SK-N-SH (cell line): ENCODE data around the gene CD6.

ENCODE experiments used
- EZH2phosphoT487 ChIP-seq: fragments of 200-600 bp; sonication (generic); IDR thresholded peaks from 2 replicates; pipeline ENCODE4 v1.6.1; 2017; ENCODE audit warnings: low read depth, mixed run types, mild to moderate bottlenecking, antibody characterized with exemption, moderate library complexity, borderline replicate concordance
- GABPA ChIP-seq: IDR thresholded peaks from 2 replicates; pipeline ENCODE4 v1.4.0; 2012; ENCODE audit warnings: low read depth, mild to moderate bottlenecking
- POLR2AphosphoS5 ChIP-seq: IDR thresholded peaks from 2 replicates; pipeline ENCODE4 v1.6.1; 2012; ENCODE audit warnings: low read depth, low read length
- TEAD4 ChIP-seq: IDR thresholded peaks from 2 replicates; pipeline ENCODE4 v1.4.0; 2012; ENCODE audit warnings: mild to moderate bottlenecking, borderline replicate concordance; ENCODE audit not compliant: insufficient read depth
- TF ChIP-seq, protein P1 (sequence below): IDR thresholded peaks from 2 replicates; pipeline ENCODE4 v1.4.0; 2012; ENCODE audit warnings: low read depth
- TF ChIP-seq, protein P2 (sequence below): fragments of 200-600 bp; sonication (generic); IDR thresholded peaks from 2 replicates; pipeline ENCODE4 v1.6.1; 2017; ENCODE audit warnings: antibody characterized with exemption, mild to moderate bottlenecking, moderate library complexity

DNA sequence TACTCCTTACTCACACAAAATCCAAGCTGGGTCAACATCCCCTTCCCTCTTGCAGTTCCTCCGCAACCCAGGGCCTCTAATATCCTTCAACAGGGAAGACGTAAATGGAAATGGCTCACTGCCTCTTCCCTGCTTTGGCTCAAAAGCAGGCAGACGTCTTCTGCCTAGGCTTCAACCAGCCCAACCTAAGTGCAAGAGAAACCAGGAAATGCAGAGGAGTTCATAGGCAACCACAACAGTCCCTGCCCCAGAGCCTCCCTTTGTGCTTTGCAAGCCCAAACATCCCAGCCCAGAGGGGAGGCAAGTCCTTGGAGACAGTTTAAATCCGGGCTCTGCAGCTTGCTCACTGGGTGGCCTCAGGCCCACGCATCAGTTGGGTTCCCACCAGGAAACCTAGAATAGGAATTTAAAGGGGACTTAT lies 33.3 kb downstream of the CD6 start:
- TF ChIP-seq, protein P1, sequence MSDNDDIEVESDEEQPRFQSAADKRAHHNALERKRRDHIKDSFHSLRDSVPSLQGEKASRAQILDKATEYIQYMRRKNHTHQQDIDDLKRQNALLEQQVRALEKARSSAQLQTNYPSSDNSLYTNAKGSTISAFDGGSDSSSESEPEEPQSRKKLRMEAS, result no peak
- TF ChIP-seq GABPA, result no peak
- TF ChIP-seq POLR2AphosphoS5, result no peak
- no peak for TF ChIP-seq TEAD4
- TF ChIP-seq EZH2phosphoT487, result no peak
- TF ChIP-seq, protein P2, sequence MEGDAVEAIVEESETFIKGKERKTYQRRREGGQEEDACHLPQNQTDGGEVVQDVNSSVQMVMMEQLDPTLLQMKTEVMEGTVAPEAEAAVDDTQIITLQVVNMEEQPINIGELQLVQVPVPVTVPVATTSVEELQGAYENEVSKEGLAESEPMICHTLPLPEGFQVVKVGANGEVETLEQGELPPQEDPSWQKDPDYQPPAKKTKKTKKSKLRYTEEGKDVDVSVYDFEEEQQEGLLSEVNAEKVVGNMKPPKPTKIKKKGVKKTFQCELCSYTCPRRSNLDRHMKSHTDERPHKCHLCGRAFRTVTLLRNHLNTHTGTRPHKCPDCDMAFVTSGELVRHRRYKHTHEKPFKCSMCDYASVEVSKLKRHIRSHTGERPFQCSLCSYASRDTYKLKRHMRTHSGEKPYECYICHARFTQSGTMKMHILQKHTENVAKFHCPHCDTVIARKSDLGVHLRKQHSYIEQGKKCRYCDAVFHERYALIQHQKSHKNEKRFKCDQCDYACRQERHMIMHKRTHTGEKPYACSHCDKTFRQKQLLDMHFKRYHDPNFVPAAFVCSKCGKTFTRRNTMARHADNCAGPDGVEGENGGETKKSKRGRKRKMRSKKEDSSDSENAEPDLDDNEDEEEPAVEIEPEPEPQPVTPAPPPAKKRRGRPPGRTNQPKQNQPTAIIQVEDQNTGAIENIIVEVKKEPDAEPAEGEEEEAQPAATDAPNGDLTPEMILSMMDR, result no peak
